Transverse colon (tissue), 4 donors: ENCODE results near the gene AFF1. TPM values are rescaled to one million over a fixed set of nuclear protein-coding genes. Genes with fewer than 3 reads are reported as not detected.
A peak's percentile ranks its signal among the peaks of the same experiment; 100 is the strongest.
"Not testable (repeated sequence)": the region's sequence is repeated elsewhere in the genome, so short reads cannot be mapped to it uniquely, and the experiment has no call there.

Experiments
- DNase-seq: peaks from one replicate; pipeline ENCODE4 v3.0.0-alpha.2; 2019
- H3K27ac ChIP-seq, 4 donors: fragments of 200-600 bp; sonication (generic); 2 replicates each; pipeline ENCODE4 v1.5.1; 2016 to 2018; ENCODE audit warnings: inconsistent platforms in 4 of 4
- H3K27me3 ChIP-seq: fragments of 200-600 bp; sonication (generic); 2 replicates; pipeline ENCODE4 v1.5.1; 2017; ENCODE audit warnings: inconsistent platforms
- H3K36me3 ChIP-seq, 4 donors: fragments of 200-600 bp; sonication (generic); 2 replicates each; pipeline ENCODE4 v1.5.1; 2017 to 2019; ENCODE audit warnings: inconsistent platforms in 4 of 4
- H3K4me1 ChIP-seq, 4 donors: fragments of 200-600 bp; sonication (generic); 2 replicates each; pipeline ENCODE4 v1.5.1; 2017 to 2020; ENCODE audit warnings: inconsistent platforms in 4 of 4
- H3K4me3 ChIP-seq, 4 donors: fragments of 200-600 bp; sonication (generic); 1 replicate in 1 of 4; 2 replicates in 3 of 4; pipeline versions ENCODE4 v1.5.1 to v1.6.1; 2017 to 2019; ENCODE audit warnings: inconsistent platforms in 4 of 4
- H3K9me3 ChIP-seq, 2 donors: fragments of 200-600 bp; sonication (generic); 2 replicates each; pipeline ENCODE4 v1.5.1; 2017 to 2019; ENCODE audit warnings: inconsistent platforms in 2 of 2
- EP300 ChIP-seq: sonication (generic); formaldehyde crosslinking; IDR thresholded peaks from one replicate; pipeline ENCODE4 v1.6.1; 2017; ENCODE audit warnings: antibody characterized with exemption, low read depth
- POLR2A ChIP-seq: fragments of 450-650 bp; IDR thresholded peaks from one replicate; pipeline ENCODE4 v1.6.1; 2016; ENCODE audit warnings: antibody characterized with exemption, mild to moderate bottlenecking, moderate library complexity
- POLR2AphosphoS5 ChIP-seq, 3 donors: sonication (generic); formaldehyde crosslinking; IDR thresholded peaks; one replicate each; pipeline ENCODE4 v1.6.1; 2016; ENCODE audit warnings: antibody characterized with exemption in 3 of 3
- WGBS, 2 donors: methylation state at CpG; one replicate each; pipeline ENCODE4 v1.1.5; 2018; ENCODE audit warnings: low coverage in 1 of 2; 5-methylcytosine and 5-hydroxymethylcytosine counted together
- in situ Hi-C, 4 donors: fragments of 200-750 bp; cut with MboI; loops; one replicate each; pipeline versions ENCODE4 v1.15.0 to v1.15.1; 2017; ENCODE audit warnings: low sequenced_read_pairs in 3 of 4, low pct_ligation_motif_present in 1 of 4, low pct_unique_long_range_greater_than_20kb in 1 of 4
- intact Hi-C: fragments of 100-400 bp; cut with DNase I; formaldehyde crosslinking; loops from one replicate; pipeline ENCODE4 v1.15.1; 2023; ENCODE audit warnings: low total_unique reads
- total RNA-seq, 4 donors: library from RNA; depleted of rRNA; stranded (reverse); fragments of >200 nt; gene quantifications; one replicate each; pipeline ENCODE4 v1.1.0, GENCODE V29; 2016
- TF ChIP-seq, protein P1 (sequence below), 5 experiments: fragments of 200-600 bp in 3 of 5; fragments of 450-650 bp in 2 of 5; sonication (generic) in 3 of 5; IDR thresholded peaks; 1 replicate in 2 of 5; 2 replicates in 3 of 5; pipeline ENCODE4 v1.5.1; 2016 to 2017; ENCODE audit warnings: antibody characterized with exemption in 5 of 5, inconsistent platforms in 3 of 5, mild to moderate bottlenecking in 2 of 5, moderate library complexity in 1 of 5

AFF1 gene
- total RNA-seq, 4 donors from 2014 or later, result 77.1 to 151 (median 97.0) TPM

DNA sequence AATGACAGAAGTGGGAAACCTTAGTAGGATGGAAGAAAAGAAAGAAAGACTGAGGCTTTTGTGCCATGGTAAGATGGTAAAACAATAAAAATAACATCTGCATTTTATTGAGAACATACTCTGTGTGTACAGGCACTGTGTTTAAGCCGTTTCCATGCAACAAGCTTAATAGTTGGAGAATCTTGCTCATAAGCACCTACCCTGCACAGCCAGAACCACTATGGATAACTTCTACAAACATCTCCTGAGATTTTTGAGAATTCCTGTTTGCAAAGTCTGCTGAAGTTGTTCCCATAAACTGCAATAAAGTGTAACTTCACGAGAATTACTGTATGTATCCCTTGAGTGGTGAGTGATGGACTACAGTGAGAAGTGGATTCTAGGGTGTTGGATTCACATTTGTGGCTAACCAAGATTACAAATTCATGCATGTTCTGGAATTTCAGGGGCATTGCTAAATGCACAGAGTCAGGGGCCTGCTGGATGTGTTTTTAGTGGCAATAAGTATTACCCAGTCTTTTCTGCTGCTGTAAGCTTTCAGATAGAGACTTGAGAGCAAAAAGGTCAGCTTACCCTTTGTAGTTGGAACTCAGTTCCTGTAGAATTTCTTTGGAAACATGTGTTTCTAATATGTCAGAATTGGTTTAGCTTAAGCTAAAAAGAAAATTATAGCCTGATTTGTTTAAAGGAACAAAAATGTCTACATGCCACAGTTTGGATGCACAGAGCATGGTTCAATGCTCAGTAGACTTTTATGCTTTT lies 132.5 kb downstream of the AFF1 start:
- intact Hi-C loops (no loop called here), in situ Hi-C loops (no loop called here)
- Histone ChIP-seq H3K4me3 (no peak overlapping the region), H3K27me3 (no peaks in the 10 kb centered on the region), H3K27ac (peak overlapping the region in 2 of 4 donors; percentile 14 to 85), H3K4me1 (peaks cover 11 to 55% (median 22%) of the 10 kb centered on the region in 4 donors), H3K9me3 (no peaks in the 10 kb centered on the region), H3K36me3 (peaks cover 0 to 4% (median 0%) of the 10 kb centered on the region in 4 donors)
- DNase-seq, result no peak
- 41 to 76% methylated on average over 2 of the region's 2 CpGs for WGBS, 2 donors
- no peak for TF ChIP-seq EP300
- TF ChIP-seq POLR2A, result no peak
- TF ChIP-seq, protein P1, sequence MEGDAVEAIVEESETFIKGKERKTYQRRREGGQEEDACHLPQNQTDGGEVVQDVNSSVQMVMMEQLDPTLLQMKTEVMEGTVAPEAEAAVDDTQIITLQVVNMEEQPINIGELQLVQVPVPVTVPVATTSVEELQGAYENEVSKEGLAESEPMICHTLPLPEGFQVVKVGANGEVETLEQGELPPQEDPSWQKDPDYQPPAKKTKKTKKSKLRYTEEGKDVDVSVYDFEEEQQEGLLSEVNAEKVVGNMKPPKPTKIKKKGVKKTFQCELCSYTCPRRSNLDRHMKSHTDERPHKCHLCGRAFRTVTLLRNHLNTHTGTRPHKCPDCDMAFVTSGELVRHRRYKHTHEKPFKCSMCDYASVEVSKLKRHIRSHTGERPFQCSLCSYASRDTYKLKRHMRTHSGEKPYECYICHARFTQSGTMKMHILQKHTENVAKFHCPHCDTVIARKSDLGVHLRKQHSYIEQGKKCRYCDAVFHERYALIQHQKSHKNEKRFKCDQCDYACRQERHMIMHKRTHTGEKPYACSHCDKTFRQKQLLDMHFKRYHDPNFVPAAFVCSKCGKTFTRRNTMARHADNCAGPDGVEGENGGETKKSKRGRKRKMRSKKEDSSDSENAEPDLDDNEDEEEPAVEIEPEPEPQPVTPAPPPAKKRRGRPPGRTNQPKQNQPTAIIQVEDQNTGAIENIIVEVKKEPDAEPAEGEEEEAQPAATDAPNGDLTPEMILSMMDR (IDR thresholded peaks at IDR 0.05), result no peak
- no peak for TF ChIP-seq POLR2AphosphoS5 (IDR thresholded peaks at IDR 0.05)

DNA sequence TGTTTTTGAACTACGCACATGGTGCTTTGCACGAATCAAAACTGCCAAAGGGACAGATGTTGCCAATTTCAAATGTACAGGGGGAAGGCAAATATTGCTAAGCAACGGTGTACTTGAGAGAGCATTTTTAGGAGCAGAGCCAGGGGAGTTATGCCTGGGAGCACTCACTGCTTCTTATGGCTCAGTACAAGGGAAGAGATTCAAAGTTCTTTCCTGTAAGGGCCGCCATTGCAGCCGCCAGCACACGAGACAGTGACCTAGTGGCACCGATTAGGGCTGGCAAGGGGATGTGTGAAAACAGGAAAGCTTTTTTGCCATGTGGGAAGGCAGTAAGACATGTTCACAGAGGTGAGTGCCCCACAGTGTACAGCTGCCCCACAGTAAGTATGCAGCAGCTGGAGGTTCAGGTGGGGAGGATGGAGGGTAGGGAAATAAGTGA lies 133.8 kb downstream of the AFF1 start:
- in situ Hi-C loops, result no loop called here
- no peak for DNase-seq
- WGBS, 2 donors, result 63 to 71% methylated on average over 3 to 7 of the region's 7 CpGs
- Histone ChIP-seq H3K9me3 (no peaks in the 10 kb centered on the region), H3K4me3 (no peak overlapping the region), H3K36me3 (peaks cover 0 to 4% (median 0%) of the 10 kb centered on the region in 4 donors), H3K27me3 (no peaks in the 10 kb centered on the region), H3K4me1 (peaks cover 21 to 68% (median 34%) of the 10 kb centered on the region in 4 donors), H3K27ac (peak overlapping the region; percentile 37 to 85 (median 59))
- intact Hi-C loops, result no loop called here
- TF ChIP-seq POLR2AphosphoS5 (IDR thresholded peaks at IDR 0.05) (no peak), EP300 (no peak), POLR2A (no peak)
- TF ChIP-seq, protein P1 (IDR thresholded peaks at IDR 0.05), result no peak

DNA sequence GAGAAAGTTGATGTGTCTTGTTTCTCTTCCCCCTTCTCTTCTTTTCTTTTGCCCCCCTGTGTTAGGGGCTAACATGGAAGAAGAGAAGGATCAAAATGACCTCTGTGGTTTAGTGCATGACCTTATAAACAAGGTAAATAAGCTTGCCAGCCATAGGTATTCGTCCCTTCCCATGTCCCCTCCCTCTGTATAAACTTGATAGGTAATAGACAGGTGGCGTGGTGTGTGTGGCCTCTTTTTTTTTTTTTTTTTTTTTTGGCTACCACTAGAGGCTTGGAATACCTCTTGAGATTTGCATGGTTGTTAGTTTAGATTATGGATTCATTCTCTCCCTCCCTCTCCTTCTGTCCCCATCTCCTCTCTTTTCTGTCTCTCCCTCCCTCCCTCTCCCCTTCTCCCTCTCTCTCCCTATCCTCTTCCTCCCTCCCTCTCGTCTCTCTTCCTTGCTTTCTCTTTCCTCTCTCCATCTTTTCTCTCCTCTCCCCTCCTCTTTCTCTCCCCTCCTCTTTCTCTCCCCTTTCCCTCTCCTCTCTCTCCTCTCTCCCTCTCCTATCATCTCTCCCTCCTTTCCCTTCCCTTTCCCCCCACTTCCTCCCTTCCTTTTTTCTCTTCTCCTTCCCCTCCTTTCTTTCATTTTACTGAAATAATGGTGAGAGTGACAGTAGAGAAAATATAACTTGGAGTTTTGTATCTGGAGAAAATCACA lies 134.4 kb downstream of the AFF1 start:
- TF ChIP-seq POLR2AphosphoS5 (IDR thresholded peaks at IDR 0.05) (no peak), POLR2A (no peak), EP300 (no peak)
- TF ChIP-seq, protein P1 (IDR thresholded peaks at IDR 0.05), result no peak
- H3K27me3 ChIP-seq, result no peaks in the 10 kb centered on the region
- peaks cover 0 to 4% (median 0%) of the 10 kb centered on the region in 4 donors for H3K36me3 ChIP-seq
- no peak for DNase-seq
- H3K4me3 ChIP-seq, result no peak overlapping the region
- H3K27ac ChIP-seq, result peak overlapping the region; percentile 37 to 85 (median 59)
- intact Hi-C loops, result no loop called here
- H3K9me3 ChIP-seq, result no peaks in the 10 kb centered on the region
- in situ Hi-C loops, result no loop called here
- H3K4me1 ChIP-seq, result peaks cover 25 to 74% (median 40%) of the 10 kb centered on the region in 4 donors
- 51% methylated on average over 3 of the region's 3 CpGs for WGBS, 2 donors

DNA sequence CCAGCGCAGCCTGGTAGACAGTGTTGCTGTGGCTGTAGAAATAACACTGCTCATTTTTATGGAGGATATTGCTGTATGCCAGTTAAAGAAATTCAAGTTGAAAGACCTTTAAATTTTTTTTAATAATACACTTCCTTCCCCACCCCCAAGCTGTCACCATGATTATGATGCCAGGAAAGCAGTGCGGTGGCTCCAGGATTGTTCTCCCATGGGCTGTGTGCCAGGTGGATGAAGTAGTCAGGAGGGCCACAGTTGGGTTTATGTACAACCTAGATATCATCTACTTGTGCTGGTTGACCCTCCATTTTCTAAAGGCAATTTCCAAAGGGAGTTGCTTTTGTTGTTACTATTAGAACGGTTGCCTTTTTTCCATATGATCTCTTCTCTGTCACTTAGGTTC lies 136.6 kb downstream of the AFF1 start:
- Histone ChIP-seq H3K4me3 (no peak overlapping the region), H3K27ac (peak overlapping the region; percentile 39 to 85 (median 64)), H3K9me3 (no peaks in the 10 kb centered on the region), H3K36me3 (no peaks in the 10 kb centered on the region), H3K27me3 (no peaks in the 10 kb centered on the region), H3K4me1 (peaks cover 36 to 96% (median 48%) of the 10 kb centered on the region in 4 donors)
- peak; percentile 37 for DNase-seq
- in situ Hi-C loops, result no loop called here
- TF ChIP-seq POLR2A (no peak), EP300 (no peak), POLR2AphosphoS5 (IDR thresholded peaks at IDR 0.05) (no peak)
- TF ChIP-seq, protein P1 (IDR thresholded peaks at IDR 0.05), result no peak
- WGBS, 2 donors, result 55 to 57% methylated on average over 2 to 3 of the region's 3 CpGs
- intact Hi-C loops, result no loop called here

DNA sequence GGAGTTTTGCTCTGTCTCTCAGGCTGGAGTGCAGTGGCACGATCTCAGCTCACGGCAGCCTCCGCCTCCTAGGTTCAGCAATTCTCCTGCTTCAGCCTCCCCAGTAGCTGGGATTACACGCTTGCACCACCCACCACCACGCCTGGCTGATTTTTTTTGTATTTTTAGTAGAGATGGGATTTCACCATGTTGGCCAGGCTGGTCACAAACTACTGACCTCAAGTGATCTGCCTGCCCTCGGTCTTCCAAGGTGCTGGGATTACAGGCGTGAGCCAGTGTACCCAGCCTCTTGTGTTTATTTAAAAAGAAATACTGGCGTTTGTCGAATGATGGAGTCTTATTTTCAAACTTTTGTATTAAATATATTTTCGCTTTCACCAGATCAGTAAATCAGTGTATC lies 137.7 kb downstream of the AFF1 start:
- WGBS, 2 donors, result 81 to 95% methylated on average over 8 to 10 of the region's 10 CpGs
- H3K36me3 ChIP-seq, intact Hi-C loops, DNase-seq, H3K9me3 ChIP-seq, H3K27me3 ChIP-seq, H3K4me3 ChIP-seq, in situ Hi-C loops: not testable (repeated sequence)
- peak overlapping the region; percentile 66 to 85 (median 80) for H3K27ac ChIP-seq
- H3K4me1 ChIP-seq, result peaks cover 40 to 96% (median 53%) of the 10 kb centered on the region in 4 donors
